Measurements from ENCODE around the gene KCNG1. TPM values are rescaled to one million over a fixed set of nuclear protein-coding genes. Genes with fewer than 3 reads are reported as not detected.

The KCNG1 gene
- total RNA-seq, 6 experiments from 2014 or later: 3.0 to 5.4 (median 3.5) TPM

DNA sequence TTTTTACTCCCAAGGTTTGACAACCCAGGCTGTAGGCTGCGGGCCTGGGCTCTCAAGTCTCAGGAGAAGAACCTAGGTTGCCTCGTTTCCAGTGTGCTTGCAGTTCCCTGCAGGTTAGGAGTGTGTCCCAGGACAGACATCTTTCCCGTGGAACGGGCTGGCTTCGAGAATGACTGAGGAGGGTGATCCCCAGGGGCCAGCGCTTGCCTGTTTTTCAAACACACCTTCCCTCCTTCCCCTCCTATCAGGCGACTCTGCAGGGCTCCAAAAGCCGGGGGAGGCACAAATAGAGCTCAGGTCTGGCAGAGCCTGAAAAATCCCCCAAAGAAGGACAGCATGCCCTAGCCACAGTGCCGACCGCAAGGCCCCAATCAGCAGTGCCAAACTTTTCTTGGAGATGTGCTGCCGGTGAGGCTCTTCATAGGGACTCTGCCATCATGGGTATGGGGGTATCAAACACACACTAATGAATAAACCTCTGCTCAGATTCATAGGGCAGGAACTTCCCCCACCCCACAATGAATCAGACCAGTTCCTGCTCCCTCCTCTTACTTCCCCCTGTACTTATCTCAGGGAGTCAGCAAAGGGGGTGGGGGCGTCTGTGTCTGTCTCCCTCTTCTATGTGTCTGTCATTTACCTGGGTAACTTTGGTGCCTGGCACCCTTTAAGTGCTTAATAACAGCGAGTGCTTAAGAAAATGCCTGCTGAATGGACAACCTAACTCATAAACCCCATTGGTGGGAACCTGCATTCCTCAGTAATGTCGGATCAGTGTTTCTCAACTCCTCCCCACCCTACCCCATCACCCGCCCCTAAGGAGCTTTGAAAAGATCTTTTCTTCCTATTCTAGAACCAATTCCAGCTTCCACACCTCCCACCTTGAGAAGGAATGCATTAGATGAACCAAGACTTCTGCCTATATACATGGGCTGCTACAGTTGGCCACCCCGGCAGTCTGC lies 1.6 kb downstream of the KCNG1 start:
- DNase-seq: no peak
- Mint-ChIP-seq H3K4me3 (peak overlapping the region; percentile 69), H3K9me3 (no peaks in the 10 kb centered on the region), H3K27me3 (ENCODE audit: insufficient read depth) (peaks cover 12% of the 10 kb centered on the region), H3K36me3 (ENCODE audit: low read depth) (no peaks in the 10 kb centered on the region), H3K27ac (no peak overlapping the region), H3K4me1 (ENCODE audit: low read depth) (peaks cover 15% of the 10 kb centered on the region)
- TF ChIP-seq, protein P1, sequence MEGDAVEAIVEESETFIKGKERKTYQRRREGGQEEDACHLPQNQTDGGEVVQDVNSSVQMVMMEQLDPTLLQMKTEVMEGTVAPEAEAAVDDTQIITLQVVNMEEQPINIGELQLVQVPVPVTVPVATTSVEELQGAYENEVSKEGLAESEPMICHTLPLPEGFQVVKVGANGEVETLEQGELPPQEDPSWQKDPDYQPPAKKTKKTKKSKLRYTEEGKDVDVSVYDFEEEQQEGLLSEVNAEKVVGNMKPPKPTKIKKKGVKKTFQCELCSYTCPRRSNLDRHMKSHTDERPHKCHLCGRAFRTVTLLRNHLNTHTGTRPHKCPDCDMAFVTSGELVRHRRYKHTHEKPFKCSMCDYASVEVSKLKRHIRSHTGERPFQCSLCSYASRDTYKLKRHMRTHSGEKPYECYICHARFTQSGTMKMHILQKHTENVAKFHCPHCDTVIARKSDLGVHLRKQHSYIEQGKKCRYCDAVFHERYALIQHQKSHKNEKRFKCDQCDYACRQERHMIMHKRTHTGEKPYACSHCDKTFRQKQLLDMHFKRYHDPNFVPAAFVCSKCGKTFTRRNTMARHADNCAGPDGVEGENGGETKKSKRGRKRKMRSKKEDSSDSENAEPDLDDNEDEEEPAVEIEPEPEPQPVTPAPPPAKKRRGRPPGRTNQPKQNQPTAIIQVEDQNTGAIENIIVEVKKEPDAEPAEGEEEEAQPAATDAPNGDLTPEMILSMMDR (IDR thresholded peaks at IDR 0.05): no peak

DNA sequence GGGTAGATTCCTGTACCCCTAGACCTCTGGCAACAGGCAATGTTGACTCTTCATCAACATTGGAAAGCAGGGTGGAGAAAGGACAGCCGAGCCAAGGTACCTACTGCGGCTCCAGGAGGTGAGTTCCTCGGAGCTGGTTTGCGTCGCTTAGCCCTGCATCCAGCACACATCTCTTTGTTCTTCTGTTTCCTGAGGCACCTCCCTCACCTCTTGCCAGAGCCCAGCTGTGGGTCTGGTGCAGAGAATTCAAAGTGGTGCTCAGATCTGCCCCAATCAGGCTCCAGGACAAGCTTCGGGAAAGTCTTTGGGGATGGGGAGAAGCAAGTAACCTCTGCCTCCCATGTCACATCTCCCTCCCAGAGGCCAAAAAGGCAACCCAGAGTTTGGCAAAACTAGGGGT lies 2.2 kb downstream of the KCNG1 start:
- peaks cover 15% of the 10 kb centered on the region for H3K4me1 Mint-ChIP-seq (ENCODE audit: low read depth)
- TF ChIP-seq, protein P1 (IDR thresholded peaks at IDR 0.05): no peak
- peaks cover 12% of the 10 kb centered on the region for H3K27me3 Mint-ChIP-seq (ENCODE audit: insufficient read depth)
- H3K4me3 Mint-ChIP-seq: no peak overlapping the region
- DNase-seq: no peak
- no peaks in the 10 kb centered on the region for H3K36me3 Mint-ChIP-seq (ENCODE audit: low read depth)
- no peaks in the 10 kb centered on the region for H3K9me3 Mint-ChIP-seq
- H3K27ac Mint-ChIP-seq: no peak overlapping the region

DNA sequence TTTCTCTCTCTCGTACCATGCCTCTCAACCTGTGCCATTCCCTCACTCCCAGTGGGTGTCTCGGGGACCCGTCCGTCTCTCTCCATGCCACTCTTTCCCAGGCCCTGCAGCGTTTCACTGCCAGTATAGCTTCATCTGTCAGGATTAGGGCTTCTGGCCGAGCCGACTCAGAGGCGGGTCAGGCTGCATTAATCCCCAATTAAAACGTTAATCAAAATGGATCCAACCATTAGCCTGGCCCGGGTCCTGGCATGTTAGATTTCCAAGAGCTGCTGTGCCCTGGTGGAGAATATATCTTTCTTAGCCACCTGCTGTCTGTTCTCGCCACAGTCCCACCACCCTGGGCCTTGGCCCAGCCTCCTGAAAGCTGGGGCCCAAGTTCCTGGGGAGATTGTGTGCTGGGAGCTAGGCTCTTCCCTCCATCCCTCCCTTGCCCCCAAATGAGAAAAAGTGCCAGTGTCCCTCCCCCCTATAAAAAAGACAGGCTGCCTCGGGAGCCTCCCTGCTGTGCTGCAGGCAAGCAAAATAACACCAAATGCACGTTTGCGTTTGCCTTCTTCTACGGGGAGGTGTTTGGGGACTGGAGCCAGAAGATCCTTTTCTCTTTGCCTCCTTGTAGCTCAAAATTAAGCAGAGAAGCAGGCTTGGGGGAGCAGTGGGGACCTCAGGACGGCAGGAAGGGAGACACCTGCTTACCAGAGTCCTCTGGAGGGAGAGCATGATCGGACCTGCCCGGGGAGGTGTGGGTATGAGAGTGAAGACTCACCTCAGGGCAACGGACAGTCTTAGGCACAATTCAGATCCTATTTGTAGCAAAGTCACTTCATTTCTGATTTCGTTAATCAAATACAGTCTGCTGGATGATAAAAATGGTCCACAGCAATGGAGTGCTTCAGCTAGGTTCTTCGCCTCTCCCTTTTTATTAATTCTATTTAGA lies 3.0 kb downstream of the KCNG1 start:
- TF ChIP-seq, protein P1 (IDR thresholded peaks at IDR 0.05): no peak
- Mint-ChIP-seq H3K27me3 (ENCODE audit: insufficient read depth) (peaks cover 9% of the 10 kb centered on the region), H3K9me3 (no peaks in the 10 kb centered on the region), H3K27ac (no peak overlapping the region), H3K36me3 (ENCODE audit: low read depth) (no peaks in the 10 kb centered on the region), H3K4me1 (ENCODE audit: low read depth) (peaks cover 21% of the 10 kb centered on the region), H3K4me3 (no peak overlapping the region)
- no peak for DNase-seq

DNA sequence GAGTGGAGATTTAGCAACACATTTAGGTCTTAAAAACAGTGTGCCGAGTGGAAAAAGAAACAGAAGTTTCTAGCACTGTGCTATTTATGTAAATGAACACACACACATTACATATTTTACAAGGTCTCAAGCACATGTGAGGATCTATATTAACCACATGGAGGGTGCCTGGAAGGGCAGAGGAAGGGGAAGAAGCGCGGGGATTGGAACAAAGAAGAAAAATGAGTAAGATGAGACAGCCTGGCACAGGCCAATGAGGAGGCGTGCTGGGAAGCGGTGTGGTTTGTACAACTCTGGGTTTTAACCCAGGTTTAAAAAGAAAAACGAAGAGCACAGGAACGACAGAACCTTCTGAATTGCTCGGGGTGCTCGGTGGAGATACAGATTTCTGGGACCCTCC lies 5.7 kb downstream of the KCNG1 start:
- no peak for DNase-seq
- peaks cover 2% of the 10 kb centered on the region for H3K27me3 Mint-ChIP-seq (ENCODE audit: insufficient read depth)
- TF ChIP-seq, protein P1 (IDR thresholded peaks at IDR 0.05): no peak
- H3K36me3 Mint-ChIP-seq (ENCODE audit: low read depth): no peaks in the 10 kb centered on the region
- H3K27ac Mint-ChIP-seq: no peak overlapping the region
- no peaks in the 10 kb centered on the region for H3K9me3 Mint-ChIP-seq
- peaks cover 18% of the 10 kb centered on the region for H3K4me1 Mint-ChIP-seq (ENCODE audit: low read depth)
- H3K4me3 Mint-ChIP-seq: no peak overlapping the region

DNA sequence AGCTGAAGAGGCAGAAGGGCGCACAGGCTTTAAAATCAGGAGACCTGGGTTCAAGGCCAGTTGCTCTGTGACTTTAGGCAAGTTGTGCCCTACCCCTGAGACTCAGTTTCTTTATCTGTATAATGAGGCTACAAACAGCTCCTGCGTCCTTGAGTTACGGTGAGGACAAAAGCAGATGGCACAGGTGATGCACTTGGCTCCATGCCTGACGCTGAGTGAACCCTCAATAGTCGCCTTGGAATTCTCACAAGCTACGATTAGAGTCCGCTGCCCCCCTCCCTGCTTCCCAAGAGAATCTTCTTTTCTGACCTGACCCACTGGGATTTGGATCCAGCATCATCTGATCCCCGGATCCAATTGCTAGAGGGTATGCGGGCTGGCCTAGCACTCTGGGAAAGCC lies 6.4 kb downstream of the KCNG1 start:
- H3K36me3 Mint-ChIP-seq (ENCODE audit: low read depth): no peaks in the 10 kb centered on the region
- H3K9me3 Mint-ChIP-seq: no peaks in the 10 kb centered on the region
- no peak overlapping the region for H3K4me3 Mint-ChIP-seq
- H3K27ac Mint-ChIP-seq: no peak overlapping the region
- peaks cover 2% of the 10 kb centered on the region for H3K27me3 Mint-ChIP-seq (ENCODE audit: insufficient read depth)
- DNase-seq: no peak
- H3K4me1 Mint-ChIP-seq (ENCODE audit: low read depth): peaks cover 11% of the 10 kb centered on the region
- TF ChIP-seq, protein P1 (IDR thresholded peaks at IDR 0.05): no peak
